ENCODE data around the gene HTT-AS.

HTT-AS gene

DNA sequence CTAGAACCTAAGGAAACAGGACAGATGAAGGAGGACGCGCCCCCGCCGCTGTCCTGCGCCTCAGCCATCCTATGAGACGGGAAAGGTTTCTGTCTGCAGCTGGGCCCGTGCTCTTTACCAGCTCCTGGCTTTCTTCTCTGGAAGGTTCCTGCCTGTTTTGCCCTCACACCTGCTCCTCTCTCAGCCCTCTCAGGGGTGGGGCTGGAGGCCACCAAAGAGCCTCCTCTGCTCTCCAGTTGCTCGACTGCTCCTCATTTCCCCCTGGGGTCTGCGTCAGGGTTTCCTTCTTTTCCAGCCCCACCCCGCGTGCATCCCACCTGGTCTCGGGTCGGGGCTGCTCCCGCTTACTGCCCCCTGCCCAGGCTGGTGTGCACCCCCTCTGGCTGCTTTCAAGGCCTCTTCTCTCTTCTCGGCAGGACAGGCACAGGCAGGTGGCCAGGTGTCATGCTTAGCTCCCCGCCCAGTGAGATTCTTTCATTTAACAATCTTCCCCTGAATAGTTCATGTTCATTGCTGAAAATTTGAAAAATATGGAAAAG lies 4.6 kb downstream of the HTT-AS start:
- H3K4me3 ChIP-seq (ENCODE audit: low read depth, low read length), result no peak overlapping the region
- no peak for DNase-seq (ENCODE audit: low read depth)
- TF ChIP-seq CTCF (IDR thresholded peaks at IDR 0.05; ENCODE audit: insufficient read depth, low read depth, low read length, missing control alignments), result no peak

- no peak for TF ChIP-seq CTCF (IDR thresholded peaks at IDR 0.05; ENCODE audit: insufficient read depth, low read depth, low read length, missing control alignments)
- DNase-seq (ENCODE audit: low read depth), result no peak
These were observed 6.8 kb downstream of the HTT-AS start for GRCh38 chr4:3067473-3068001.

GRCh38 chr4:3066836-3067400 lies 7.4 kb downstream of the HTT-AS start:
- no peak for DNase-seq (ENCODE audit: low read depth)
- H3K4me3 ChIP-seq (ENCODE audit: low read depth, low read length), result no peak overlapping the region
- TF ChIP-seq CTCF (IDR thresholded peaks at IDR 0.05; ENCODE audit: insufficient read depth, low read depth, low read length, missing control alignments), result no peak

More at GRCh38 chr4:3067473-3068001, 6.8 kb downstream of the HTT-AS start:
- no peak overlapping the region for H3K4me3 ChIP-seq (ENCODE audit: low read depth, low read length)

- no peak overlapping the region for H3K4me3 ChIP-seq (ENCODE audit: low read depth, low read length)
- DNase-seq (ENCODE audit: low read depth), result no peak
- no peak for TF ChIP-seq CTCF (IDR thresholded peaks at IDR 0.05; ENCODE audit: insufficient read depth, low read depth, low read length, missing control alignments)
These were observed 8.8 kb downstream of the HTT-AS start for GRCh38 chr4:3065551-3065950.

- peak; percentile 62 for DNase-seq (ENCODE audit: low read depth)
- TF ChIP-seq CTCF (IDR thresholded peaks at IDR 0.05; ENCODE audit: insufficient read depth, low read depth, low read length, missing control alignments), result no peak
- no peak overlapping the region for H3K4me3 ChIP-seq (ENCODE audit: low read depth, low read length)
These were observed 11.9 kb downstream of the HTT-AS start for GRCh38 chr4:3062471-3062870.

DNA sequence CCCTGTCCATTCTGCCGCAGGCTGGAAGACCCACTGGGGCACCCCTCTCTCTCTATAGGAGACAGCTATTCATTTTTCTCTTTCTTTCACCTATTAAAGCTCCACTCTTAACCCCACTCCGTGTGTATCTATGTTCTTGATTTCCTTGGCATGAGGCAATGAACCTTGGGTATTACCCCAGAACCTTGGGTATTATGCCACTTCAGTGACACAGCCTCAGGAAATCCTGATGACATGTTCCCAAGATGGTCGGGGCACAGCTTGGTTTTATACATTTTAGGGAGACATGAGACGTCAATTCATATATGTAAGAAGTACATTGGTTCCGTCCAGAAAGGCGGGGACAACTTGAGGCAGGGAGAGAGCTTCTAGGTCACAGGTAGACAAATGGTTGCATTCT lies 13.4 kb downstream of the HTT-AS start:
- H3K4me3 ChIP-seq (ENCODE audit: low read depth, low read length), result no peak overlapping the region
- TF ChIP-seq CTCF (IDR thresholded peaks at IDR 0.05; ENCODE audit: insufficient read depth, low read depth, low read length, missing control alignments), result no peak
- no peak for DNase-seq (ENCODE audit: low read depth)

GRCh38 chr4:3059943-3060342 lies 14.4 kb downstream of the HTT-AS start:
- no peak for TF ChIP-seq CTCF (IDR thresholded peaks at IDR 0.05; ENCODE audit: insufficient read depth, low read depth, low read length, missing control alignments)
- no peak overlapping the region for H3K4me3 ChIP-seq (ENCODE audit: low read depth, low read length)
- DNase-seq (ENCODE audit: low read depth), result no peak
